Activated CD8-positive, alpha-beta memory T cell treated with anti-CD3 and anti-CD28 coated beads, Interleukin-2, amount 50 U/mL, for 1 hour (primary cell): Measurements from ENCODE around the gene HNRNPL.
"Not testable (repeated sequence)": the region's sequence is repeated elsewhere in the genome, so short reads cannot be mapped to it uniquely, and the experiment has no call there.

Experiments
- DNase-seq: peaks from one replicate; pipeline ENCODE4 v3.0.0-alpha.2; 2020; ENCODE audit errors: extremely low read depth

HNRNPL gene

GRCh38 chr19:38830039-38830733 lies 19.6 kb downstream of the HNRNPL start:
- DNase-seq: no peak

GRCh38 chr19:38829203-38829602 lies 20.6 kb downstream of the HNRNPL start:
- not testable (repeated sequence) for DNase-seq

GRCh38 chr19:38826856-38827551 lies 22.8 kb downstream of the HNRNPL start:
- no peak for DNase-seq

GRCh38 chr19:38825936-38826335 lies 23.9 kb downstream of the HNRNPL start:
- DNase-seq: not testable (repeated sequence)

DNA sequence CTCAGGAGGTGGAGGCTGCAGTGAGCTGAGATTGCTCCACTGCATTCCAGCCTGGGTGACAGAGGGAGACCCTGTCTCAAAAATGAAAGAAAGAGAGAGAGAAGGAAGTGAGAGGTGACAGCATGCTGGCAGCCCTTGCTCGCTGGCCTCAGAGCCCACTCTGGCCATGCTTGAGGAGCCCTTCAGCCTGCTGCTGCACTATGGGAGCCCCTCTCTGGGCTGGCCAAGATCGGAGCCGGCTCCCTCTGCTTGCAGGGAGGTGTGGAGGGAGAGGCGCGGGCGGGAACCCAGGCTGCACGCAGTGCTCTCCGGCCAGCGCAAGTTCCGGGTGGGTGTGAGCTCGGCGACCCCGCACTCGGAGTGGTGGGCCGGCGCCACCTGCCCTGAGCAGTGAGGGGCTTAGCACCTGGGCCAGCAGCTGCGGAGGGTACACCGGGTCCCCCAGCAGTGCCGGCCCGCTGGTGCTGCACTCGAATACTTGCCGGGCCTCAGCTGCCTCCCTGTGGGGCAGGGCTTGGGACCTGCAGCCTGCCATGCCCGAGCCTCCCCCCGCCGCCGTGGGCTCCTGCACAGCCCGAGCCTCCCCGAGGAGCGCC lies 28.5 kb downstream of the HNRNPL start:
- not testable (repeated sequence) for DNase-seq

- DNase-seq: no peak
Observed at GRCh38 chr19:38819231-38819920, 30.4 kb downstream of the HNRNPL start.

- DNase-seq: no peak
Observed at GRCh38 chr19:38817081-38817480, 32.7 kb downstream of the HNRNPL start.

DNA sequence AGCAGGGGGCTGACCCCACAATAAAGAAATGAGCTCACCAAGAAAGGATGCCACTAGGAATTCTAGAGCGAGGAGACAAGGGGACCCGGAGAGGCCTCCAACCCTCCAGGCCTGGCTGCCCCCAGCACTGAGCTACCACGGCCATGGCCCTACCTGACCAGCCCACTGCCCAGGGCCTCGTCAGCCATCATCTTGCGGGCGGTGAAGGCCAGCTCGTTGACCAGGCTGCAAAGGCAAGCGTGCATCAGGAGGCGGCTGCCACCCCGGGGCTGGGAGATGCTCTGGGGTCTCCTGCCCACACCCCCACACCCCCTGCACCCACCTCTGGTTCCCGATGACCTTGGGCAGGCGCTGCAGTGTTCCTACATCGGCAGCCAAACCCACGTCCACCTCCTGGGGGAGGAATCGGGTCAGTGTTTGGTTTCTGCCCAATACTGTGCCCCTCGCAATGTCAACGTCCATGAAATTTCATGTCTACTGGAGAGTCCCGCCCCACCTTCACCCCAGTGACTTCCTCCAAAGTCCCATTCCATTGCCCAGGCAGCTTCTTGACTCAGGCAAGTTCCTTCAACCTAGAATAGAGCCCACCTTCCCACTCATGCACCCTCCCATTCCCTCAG lies 33.5 kb downstream of the HNRNPL start:
- DNase-seq: no peak

- DNase-seq: no peak
Observed at GRCh38 chr19:38815059-38816001, 34.5 kb downstream of the HNRNPL start.

GRCh38 chr19:38813932-38814331 lies 35.9 kb downstream of the HNRNPL start:
- not testable (repeated sequence) for DNase-seq

DNA sequence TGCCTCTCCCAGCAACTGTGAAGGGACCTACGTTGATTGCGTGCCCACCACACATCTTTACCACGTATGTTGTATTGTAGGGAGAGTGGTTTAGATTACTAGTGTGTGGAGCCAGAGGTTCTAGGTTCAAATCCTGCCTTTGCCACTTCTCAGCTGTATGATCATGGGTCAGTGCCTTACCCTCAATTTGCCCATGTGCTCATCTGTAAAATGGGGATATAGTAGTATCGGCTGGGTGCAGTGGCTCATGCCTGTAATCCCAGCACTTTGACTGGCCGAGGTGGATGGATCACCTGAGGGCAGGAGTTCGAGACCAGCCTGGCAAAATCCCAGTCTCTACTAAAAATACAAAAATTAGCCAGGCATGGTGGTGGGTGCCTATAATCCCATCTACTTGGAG lies 36.5 kb downstream of the HNRNPL start:
- DNase-seq: no peak

- DNase-seq: no peak
Observed at GRCh38 chr19:38812841-38813320, 36.9 kb downstream of the HNRNPL start, which contains the start of gene LGALS4. Gene LGALS4 (minus strand): TSS chr19:38812945. CDS start chr19:38812886, 59 bp downstream.

GRCh38 chr19:38812009-38812840 lies 37.6 kb downstream of the HNRNPL start:
- DNase-seq: no peak

GRCh38 chr19:38809592-38810252 lies 40.1 kb downstream of the HNRNPL start:
- DNase-seq: no peak

- no peak for DNase-seq
Observed at GRCh38 chr19:38808741-38809140, 41.0 kb downstream of the HNRNPL start.

DNA sequence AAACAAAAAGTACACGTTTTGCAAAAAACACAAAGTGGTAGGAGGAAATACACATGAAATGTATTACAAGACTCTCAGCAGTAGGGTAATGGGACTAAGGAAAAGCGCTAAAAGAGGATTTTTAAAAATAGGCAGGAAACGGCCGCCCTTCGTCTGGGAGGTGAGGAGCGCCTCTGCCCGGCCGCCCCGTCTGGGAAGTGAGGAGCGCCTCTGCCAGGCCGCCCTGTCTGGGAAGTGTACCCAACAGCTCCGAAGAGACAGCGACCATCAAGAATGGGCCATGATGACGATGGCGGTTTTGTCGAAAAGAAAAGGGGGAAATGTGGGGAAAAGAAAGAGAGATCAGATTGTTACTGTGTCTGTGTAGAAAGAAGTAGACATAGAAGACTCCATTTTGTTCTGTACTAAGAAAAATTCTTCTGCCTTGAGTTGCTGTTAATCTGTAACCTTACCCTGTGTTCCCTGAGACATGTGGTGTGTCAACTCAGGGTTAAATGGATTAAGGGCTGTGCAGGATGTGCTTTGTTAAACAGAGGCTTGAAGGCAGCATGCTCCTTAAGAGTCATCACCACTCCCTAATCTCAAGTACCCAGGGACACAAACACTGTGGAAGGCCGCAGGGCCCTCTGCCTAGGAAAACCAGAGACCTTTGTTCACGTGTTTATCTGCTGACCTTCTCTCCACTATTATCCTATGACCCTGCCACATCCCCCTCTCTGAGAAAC lies 42.2 kb downstream of the HNRNPL start:
- DNase-seq: not testable (repeated sequence)

- no peak for DNase-seq
Observed at GRCh38 chr19:38806371-38806770, 43.4 kb downstream of the HNRNPL start.

- DNase-seq: no peak
Observed at GRCh38 chr19:38805180-38805579, 44.6 kb downstream of the HNRNPL start.
